Tibial nerve (tissue), 4 donors: ENCODE data around the gene NDUFAF8. TPM values are rescaled to one million over a fixed set of nuclear protein-coding genes. Genes with fewer than 3 reads are reported as not detected.

ENCODE experiments used
- DNase-seq, 2 donors: peaks; one replicate each; pipeline ENCODE4 v3.0.0-alpha.2; 2019; ENCODE audit warnings: low spot score in 2 of 2
- H3K27ac ChIP-seq, 4 donors: fragments of 200-600 bp; sonication (generic) in 3 of 4; one replicate each; pipeline ENCODE4 v1.5.1; 2017 to 2019; ENCODE audit warnings: mild to moderate bottlenecking in 1 of 4
- H3K27me3 ChIP-seq, 2 donors: fragments of 200-600 bp; sonication (generic) in 1 of 2; one replicate each; pipeline versions ENCODE4 v1.5.1 to v1.6.0; 2017 to 2019
- H3K36me3 ChIP-seq, 3 donors: fragments of 200-600 bp; sonication (generic); one replicate each; pipeline ENCODE4 v1.5.1; 2018 to 2019
- H3K4me1 ChIP-seq, 4 donors: fragments of 200-600 bp; sonication (generic) in 3 of 4; one replicate each; pipeline ENCODE4 v1.5.1; 2017 to 2019
- H3K4me3 ChIP-seq, 4 donors: fragments of 200-600 bp; sonication (generic) in 3 of 4; one replicate each; pipeline ENCODE4 v1.5.1; 2017 to 2019; ENCODE audit warnings: mild to moderate bottlenecking in 1 of 4, moderate library complexity in 1 of 4
- H3K9me3 ChIP-seq, 4 donors: fragments of 200-600 bp; sonication (generic) in 3 of 4; one replicate each; pipeline ENCODE4 v1.5.1; 2017 to 2019
- CTCF ChIP-seq, 5 experiments: fragments of 200-600 bp in 3 of 5; fragments of 450-650 bp in 2 of 5; sonication (generic) in 3 of 5; IDR thresholded peaks; one replicate each; pipeline ENCODE4 v1.5.1; 2016 to 2019; ENCODE audit warnings: antibody characterized with exemption in 5 of 5, mild to moderate bottlenecking in 3 of 5, moderate library complexity in 2 of 5
- EP300 ChIP-seq, 2 donors: sonication (generic); formaldehyde crosslinking; IDR thresholded peaks; one replicate each; pipeline ENCODE4 v1.6.1; 2017; ENCODE audit warnings: antibody characterized with exemption in 2 of 2, mild to moderate bottlenecking in 1 of 2
- POLR2A ChIP-seq, 2 donors: fragments of 450-650 bp; IDR thresholded peaks; one replicate each; pipeline ENCODE4 v1.6.1; 2017; ENCODE audit warnings: antibody characterized with exemption in 2 of 2, mild to moderate bottlenecking in 2 of 2, moderate library complexity in 2 of 2
- WGBS, 2 donors: methylation state at CpG; one replicate each; pipeline ENCODE4 v1.1.5; 2018; 5-methylcytosine and 5-hydroxymethylcytosine counted together
- total RNA-seq, 4 donors: library from RNA; depleted of rRNA; stranded (reverse); fragments of >200 nt; gene quantifications; one replicate each; pipeline ENCODE4 v1.1.0, GENCODE V29; 2016

NDUFAF8 gene
- total RNA-seq, 4 donors from 2014 or later = 27.8 to 73.0 (median 61.1) TPM

- H3K9me3 ChIP-seq = no peaks in the 10 kb centered on the region
- DNase-seq = no peak
- H3K36me3 ChIP-seq = peaks cover 0 to 99% (median 8%) of the 10 kb centered on the region in 3 donors
- WGBS, 2 donors = 93 to 95% methylated on average over 14 of the region's 14 CpGs
- no peak overlapping the region for H3K4me3 ChIP-seq
- H3K4me1 ChIP-seq = no peaks in the 10 kb centered on the region
- TF ChIP-seq POLR2A (IDR thresholded peaks at IDR 0.05) (no peak), EP300 (IDR thresholded peaks at IDR 0.05) (no peak), CTCF (IDR thresholded peaks at IDR 0.05) (no peak)
- no peaks in the 10 kb centered on the region for H3K27me3 ChIP-seq
- no peak overlapping the region for H3K27ac ChIP-seq
Measured at GRCh38 chr17:81274471-81274855, 35.3 kb downstream of the NDUFAF8 start.

- 85 to 88% methylated on average over 9 to 11 of the region's 11 CpGs for WGBS, 2 donors
- Histone ChIP-seq H3K9me3 (no peaks in the 10 kb centered on the region), H3K4me3 (no peak overlapping the region), H3K27ac (no peak overlapping the region), H3K27me3 (no peaks in the 10 kb centered on the region), H3K36me3 (peaks cover 0 to 99% (median 0%) of the 10 kb centered on the region in 3 donors), H3K4me1 (no peaks in the 10 kb centered on the region)
- no peak for TF ChIP-seq CTCF (IDR thresholded peaks at IDR 0.05)
- TF ChIP-seq EP300 (IDR thresholded peaks at IDR 0.05) = no peak
- no peak for TF ChIP-seq POLR2A (IDR thresholded peaks at IDR 0.05)
- DNase-seq = no peak
Measured at GRCh38 chr17:81276781-81277180, 37.7 kb downstream of the NDUFAF8 start.

GRCh38 chr17:81277421-81277820, 38.3 kb downstream of the NDUFAF8 start:
- TF ChIP-seq POLR2A (IDR thresholded peaks at IDR 0.05) (no peak), CTCF (IDR thresholded peaks at IDR 0.05) (no peak), EP300 (IDR thresholded peaks at IDR 0.05) (no peak)
- H3K4me1 ChIP-seq = no peaks in the 10 kb centered on the region
- no peak for DNase-seq
- peaks cover 0 to 99% (median 0%) of the 10 kb centered on the region in 3 donors for H3K36me3 ChIP-seq
- H3K4me3 ChIP-seq = no peak overlapping the region
- H3K27ac ChIP-seq = no peak overlapping the region
- H3K9me3 ChIP-seq = no peaks in the 10 kb centered on the region
- no peaks in the 10 kb centered on the region for H3K27me3 ChIP-seq
- 68 to 75% methylated on average over 18 of the region's 18 CpGs for WGBS, 2 donors

- Histone ChIP-seq H3K27ac (peak overlapping the region in 1 of 4 donors; percentile 19), H3K36me3 (peaks cover 0 to 99% (median 0%) of the 10 kb centered on the region in 3 donors), H3K9me3 (no peaks in the 10 kb centered on the region), H3K27me3 (no peaks in the 10 kb centered on the region), H3K4me3 (no peak overlapping the region), H3K4me1 (no peaks in the 10 kb centered on the region)
- 88 to 95% methylated on average over 18 to 20 of the region's 20 CpGs for WGBS, 2 donors
- TF ChIP-seq POLR2A (IDR thresholded peaks at IDR 0.05) = no peak
- DNase-seq = no peak
Measured at GRCh38 chr17:81277946-81278693, 39.0 kb downstream of the NDUFAF8 start.

GRCh38 chr17:81278831-81279230, 39.7 kb downstream of the NDUFAF8 start:
- H3K27ac ChIP-seq = peak overlapping the region in 1 of 4 donors; percentile 19
- H3K27me3 ChIP-seq = no peaks in the 10 kb centered on the region
- H3K36me3 ChIP-seq = peaks cover 0 to 95% (median 0%) of the 10 kb centered on the region in 3 donors
- WGBS, 2 donors = 95 to 100% methylated on average over 4 to 8 of the region's 8 CpGs
- no peaks in the 10 kb centered on the region for H3K4me1 ChIP-seq
- DNase-seq = no peak
- no peaks in the 10 kb centered on the region for H3K9me3 ChIP-seq
- H3K4me3 ChIP-seq = no peak overlapping the region
- TF ChIP-seq CTCF (IDR thresholded peaks at IDR 0.05) (no peak), EP300 (IDR thresholded peaks at IDR 0.05) (no peak), POLR2A (IDR thresholded peaks at IDR 0.05) (no peak)
